Activated CD4-positive, alpha-beta T cell treated with anti-CD3 and anti-CD28 coated beads, Interleukin-2, Interleukin-6, amounts not matched to agents 100 ng/mL and 50 ng/mL, durations not matched to agents 16 hours and 8 hours (primary cell): ENCODE results near the gene ZNF821.
A peak's percentile ranks its signal among the peaks of the same experiment; 100 is the strongest.
"Not testable (repeated sequence)": the region's sequence is repeated elsewhere in the genome, so short reads cannot be mapped to it uniquely, and the experiment has no call there.

Source experiments
- DNase-seq: peaks from one replicate; pipeline ENCODE4 v3.0.0-alpha.2; 2020

ZNF821 gene

GRCh38 chr16:71883849-71884638 is at the start of gene ZNF821:
ZNF821 (minus strand) TSS chr16:71884182; CDS start chr16:71879946, 4,236 bp downstream.
- DNase-seq, result peak; percentile 79

GRCh38 chr16:71933017-71933416 is 49.0 kb upstream of the ZNF821 start:
- no peak for DNase-seq

DNA sequence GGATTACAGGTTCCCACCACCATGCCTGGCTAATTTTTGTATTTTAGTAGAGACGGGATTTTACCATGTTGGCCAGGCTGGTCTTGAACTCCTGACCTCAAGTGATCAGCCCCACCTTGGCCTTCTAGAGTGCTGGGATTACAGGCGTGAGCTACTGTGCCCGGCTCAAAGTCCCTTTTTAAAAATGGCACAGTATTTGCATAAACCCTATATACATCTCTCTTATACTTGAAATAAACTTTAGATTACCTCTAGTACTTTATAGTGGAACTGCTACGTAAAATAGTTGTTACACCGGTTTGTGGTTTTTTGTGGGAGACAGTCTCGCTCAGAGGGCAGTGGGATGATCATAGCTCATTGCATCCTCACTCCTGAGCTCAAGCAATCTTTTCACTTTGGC is 47.6 kb upstream of the ZNF821 start:
- DNase-seq, result no peak

- DNase-seq, result no peak
These were observed 47.0 kb upstream of the ZNF821 start for GRCh38 chr16:71931001-71931400.

- DNase-seq, result no peak
These were observed 46.1 kb upstream of the ZNF821 start for GRCh38 chr16:71930013-71930563.

DNA sequence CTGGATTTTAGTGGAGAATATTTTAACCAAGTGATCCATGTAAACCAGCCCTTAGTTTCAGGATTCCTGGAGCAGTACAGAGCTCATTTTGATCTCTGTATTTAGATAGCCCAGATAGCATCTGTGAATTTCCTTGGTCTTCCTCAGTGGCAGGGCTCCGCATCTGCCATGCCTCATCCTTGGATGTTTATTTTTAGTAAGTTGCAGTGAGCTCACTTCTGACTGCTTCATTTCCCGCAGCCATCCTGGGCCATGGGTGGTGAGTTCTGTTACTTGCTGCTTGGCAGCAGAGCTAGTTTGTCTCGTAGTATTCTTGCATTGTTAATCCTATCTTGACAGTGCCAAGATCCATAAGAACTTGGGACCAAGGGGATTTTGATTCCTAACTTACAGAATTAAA is 45.1 kb upstream of the ZNF821 start:
- no peak for DNase-seq

DNA sequence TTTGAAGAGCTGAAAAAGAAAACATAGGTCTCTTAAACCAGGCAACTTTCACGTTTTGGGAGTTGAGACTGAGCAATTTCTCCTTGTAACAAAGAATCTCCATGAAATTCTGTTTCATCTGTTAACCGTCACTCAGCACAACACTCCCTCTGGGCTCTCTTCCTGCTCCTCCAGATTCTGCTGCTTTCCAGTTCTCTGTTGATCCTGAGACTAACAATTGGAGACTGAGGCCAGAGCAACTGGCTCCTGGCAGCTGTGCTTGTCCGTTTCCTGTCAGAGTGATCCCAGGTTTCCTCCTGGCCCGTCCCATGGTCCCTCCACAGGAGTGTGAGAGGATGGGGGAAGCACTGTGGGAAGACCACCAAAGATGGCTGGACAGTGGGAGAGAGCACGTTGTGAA is 43.8 kb upstream of the ZNF821 start:
- no peak for DNase-seq

- no peak for DNase-seq
These were observed 43.4 kb upstream of the ZNF821 start for GRCh38 chr16:71927383-71927782.

DNA sequence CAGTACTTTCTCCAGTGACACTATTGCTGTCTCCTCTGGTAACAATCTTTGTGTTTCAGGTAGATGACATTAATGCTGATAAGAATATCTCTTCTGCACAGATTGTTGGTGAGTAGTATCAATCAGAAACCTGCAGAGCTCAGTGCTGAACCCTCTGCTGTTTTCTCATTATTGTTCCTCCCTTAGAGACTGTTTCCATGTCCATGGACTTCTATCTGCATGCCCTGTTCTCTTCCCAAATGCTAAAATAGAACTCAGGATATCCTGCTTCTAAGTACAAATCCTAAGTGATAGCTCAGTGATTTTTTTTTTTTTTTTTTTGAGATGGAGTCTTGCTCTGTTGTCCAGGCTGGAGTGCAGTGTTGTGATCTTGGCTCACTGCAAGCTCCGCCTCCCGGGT is 40.7 kb upstream of the ZNF821 start:
- no peak for DNase-seq

DNA sequence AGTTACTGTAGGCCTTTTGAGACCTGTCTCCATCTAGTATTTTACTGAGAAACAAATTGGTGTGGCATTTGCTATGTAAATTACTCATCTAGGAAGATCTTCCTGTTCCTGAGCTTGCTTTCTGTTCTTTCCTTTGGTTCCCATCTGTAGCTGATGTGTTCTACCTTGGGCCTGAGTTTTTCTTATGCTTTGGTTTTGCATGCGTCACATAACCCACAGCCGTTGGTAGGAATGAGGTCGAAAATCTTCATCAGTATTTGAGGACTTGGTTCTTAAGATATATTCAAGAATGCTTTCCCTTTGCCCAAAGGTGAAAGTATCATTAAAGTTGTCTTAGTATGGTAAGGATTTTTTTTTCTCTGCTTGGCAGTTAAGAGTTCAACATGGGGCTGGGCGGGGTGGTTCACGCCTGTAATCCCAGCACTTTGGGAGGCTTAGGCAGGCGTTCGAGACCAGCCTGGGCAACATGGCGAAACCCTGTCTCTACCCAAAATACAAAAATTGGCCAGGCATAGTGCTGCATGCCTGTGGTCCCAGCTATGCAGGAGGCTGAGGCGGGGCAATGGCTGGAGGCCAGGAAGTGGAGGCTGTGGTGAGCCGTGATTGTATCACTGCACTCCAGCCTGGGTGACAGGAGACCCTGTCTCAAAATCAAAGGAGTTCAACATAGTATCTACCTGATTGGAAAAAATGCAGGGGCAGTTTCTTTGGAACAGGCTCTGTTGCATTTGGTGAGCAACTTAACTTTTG is 40.1 kb upstream of the ZNF821 start:
- no peak for DNase-seq

- DNase-seq, result no peak
These were observed 36.7 kb upstream of the ZNF821 start for GRCh38 chr16:71920658-71921057.

DNA sequence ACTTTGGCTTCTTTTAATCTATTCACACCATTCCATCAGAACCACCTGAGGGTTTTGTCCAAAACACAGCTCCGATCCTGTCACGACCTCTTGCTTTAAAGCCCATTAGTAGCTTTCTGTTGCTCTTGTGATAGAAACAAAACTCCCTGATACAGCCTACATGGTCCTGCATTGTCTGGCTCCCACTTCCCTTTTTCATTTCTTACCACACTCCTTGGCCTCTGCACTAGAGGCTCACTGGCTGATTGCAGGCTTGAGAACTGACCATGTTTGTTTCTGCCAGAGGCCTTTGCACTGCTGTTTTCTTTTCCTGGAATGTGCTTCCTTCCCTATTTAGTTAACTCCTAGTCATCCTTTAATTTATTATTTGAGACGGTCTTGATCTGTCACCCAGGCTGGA is 35.1 kb upstream of the ZNF821 start:
- DNase-seq, result no peak

DNA sequence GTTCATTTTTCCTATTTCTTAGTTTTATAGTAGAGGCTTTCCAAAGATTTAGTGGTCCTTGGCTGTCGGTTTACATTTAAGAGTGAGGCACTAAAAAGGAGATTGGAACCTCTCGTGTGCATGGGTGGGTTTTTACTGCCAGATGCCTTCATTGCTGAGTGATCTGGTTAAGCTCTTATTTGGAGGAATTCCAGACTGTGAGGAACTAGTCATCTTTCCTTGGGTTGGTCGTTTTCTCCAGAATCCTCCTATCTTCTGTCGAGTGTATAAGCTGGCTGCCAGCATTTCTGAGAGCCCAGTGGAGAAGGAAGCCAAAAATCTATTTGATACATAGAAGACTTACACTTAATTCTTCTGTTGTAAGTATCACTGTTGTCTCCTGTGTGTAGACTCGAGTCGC is 33.9 kb upstream of the ZNF821 start:
- no peak for DNase-seq

DNA sequence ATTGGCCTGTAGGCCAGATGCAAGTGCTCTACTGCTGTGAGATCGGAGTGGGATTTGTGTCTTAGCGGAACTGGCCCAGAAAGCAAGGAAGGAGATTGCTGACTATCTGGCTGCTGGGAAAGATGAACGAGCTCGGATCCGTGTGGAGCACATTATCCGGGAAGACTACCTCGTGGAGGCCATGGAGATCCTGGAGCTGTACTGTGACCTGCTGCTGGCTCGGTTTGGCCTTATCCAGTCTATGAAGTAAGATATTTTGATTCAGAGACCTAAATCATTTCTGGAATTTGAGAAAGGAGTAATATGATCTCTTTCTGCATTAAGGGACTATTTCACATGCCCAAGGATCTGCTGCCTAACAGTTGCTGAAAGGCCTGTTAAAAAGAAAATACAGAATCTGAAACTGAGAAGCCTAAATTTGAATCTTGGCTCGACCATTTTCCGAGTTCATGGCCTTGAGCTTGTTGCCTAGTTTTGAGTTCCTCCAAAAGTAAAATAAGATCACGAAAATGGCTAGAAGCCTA is 32.5 kb upstream of the ZNF821 start:
- no peak for DNase-seq

DNA sequence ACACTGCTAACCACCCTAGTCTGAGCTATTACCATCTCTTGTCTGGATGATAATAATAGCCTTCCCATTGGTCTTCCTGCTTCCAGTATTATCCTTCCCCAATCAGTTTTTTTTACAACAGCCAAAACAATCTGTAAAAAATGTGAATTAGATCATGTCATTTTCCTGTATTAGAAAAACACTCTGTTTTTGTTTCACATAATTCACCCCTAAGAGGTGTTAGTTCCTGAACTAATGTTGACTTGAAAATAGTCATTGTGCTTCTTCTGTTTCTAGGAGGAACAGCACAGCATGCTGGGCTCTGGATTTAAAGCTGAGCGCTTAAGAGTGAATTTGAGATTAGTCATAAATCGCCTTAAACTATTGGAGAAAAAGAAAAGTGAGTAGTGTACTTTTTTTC is 31.4 kb upstream of the ZNF821 start:
- no peak for DNase-seq

GRCh38 chr16:71914802-71915201 is 30.8 kb upstream of the ZNF821 start:
- no peak for DNase-seq

DNA sequence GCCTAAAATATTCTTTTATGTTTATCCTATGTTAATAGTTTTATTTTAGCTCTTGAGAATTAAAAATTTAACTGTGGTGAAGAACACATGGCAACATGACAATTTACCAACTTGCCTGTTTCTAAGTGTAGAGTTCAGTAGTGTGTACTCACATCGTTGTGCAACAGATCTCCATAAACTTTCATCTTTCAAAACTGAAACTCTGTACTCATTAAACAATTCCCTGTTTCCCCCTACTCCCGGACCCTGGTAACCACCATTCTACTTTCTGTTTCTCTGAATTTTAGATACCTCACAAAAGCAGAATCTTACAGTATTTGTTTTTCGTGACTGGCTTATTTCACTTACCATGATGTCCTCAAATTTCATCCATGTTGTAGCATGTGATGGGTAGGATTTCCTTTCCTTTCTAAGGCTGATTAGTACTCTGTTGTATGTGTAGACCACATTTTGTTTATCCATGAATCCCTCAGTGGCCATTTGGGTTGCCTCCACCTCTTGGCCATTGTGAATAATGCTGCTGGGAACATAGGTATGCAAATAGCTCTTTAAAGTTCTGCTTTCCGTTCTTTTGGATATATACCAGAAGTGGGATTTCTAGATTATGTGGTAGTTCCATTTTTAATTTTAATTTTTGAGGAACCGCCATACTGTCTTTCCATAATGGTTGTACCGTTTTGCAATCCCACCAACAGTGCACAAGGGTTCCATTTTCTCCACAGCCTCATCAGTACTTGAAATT is 28.7 kb upstream of the ZNF821 start:
- DNase-seq, result no peak

DNA sequence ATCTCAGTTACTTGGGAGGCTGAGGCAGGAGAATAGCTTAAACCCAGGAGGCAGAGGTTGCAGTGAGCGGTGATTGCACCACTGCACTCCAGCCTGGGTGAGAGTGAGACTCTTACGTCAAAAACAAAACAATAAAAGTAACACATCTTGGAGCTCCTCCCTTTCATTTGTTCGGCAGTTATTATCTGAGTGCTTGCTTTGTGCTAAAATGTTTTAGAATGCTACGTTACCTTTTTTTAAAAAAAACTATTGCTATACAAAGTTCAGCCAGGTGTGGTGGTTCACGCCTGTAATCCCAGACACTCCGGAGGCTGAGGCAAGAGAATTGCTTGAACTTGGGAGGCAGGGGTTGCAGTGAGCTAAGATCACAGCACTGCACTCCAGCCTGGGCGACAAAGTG is 27.1 kb upstream of the ZNF821 start:
- no peak for DNase-seq

DNA sequence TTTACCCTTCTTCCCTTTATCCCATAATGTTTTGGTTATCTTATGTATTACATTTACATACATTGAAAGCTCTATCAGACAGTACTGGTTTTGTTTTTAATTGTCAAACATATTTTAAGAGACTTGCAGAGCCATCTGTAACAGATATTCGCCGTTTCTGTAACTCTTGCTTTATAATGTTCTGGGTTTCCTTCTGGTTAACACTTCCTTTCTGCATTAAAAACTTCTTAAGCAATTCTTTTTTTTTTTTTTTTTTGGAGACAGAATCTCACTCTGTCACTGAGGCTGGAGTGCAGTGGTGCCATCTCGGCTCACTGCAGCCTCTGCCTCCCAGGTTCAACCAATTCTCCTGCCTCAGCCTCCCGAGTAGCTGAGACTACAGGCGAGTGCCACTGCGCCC is 21.8 kb upstream of the ZNF821 start:
- not testable (repeated sequence) for DNase-seq

DNA sequence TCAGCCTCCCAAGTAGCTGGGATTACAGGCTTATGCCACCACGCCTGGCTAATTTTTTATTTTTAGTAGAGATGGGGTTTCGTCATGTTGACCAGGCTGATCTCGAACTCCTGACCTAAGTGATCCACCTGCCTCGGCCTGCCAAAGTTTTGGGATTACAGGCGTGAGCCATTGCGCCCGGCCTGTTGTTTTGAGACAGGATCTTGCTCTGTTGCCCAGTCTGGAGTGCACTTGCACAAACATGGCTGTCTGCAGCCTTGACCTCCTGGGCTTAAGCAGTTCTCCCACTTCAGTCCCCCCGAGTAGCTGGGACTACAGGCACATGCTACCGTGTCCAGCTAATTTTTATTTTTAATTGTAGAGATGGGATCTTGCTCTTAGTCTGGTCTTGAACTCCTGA is 20.3 kb upstream of the ZNF821 start:
- DNase-seq, result no peak

DNA sequence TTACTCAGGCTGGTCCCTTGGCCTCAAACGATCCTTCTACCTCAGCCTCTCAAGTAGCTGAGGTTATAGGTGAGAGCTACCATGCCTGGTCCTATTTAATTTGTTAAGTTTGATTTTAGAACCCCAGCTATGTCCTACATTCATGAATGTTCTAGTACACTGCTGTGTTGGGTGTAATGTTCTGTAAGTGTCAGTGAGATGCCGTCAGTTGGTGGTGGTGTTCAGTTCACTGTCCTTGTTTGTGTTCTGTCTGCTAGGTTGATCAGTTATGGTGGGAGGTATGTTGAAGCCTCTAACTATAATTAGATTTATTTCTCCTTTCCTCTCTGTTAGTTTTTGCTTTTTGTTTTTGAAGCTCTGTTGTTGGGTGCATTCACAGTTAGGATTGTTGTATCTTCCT is 19.6 kb upstream of the ZNF821 start:
- DNase-seq, result no peak

DNA sequence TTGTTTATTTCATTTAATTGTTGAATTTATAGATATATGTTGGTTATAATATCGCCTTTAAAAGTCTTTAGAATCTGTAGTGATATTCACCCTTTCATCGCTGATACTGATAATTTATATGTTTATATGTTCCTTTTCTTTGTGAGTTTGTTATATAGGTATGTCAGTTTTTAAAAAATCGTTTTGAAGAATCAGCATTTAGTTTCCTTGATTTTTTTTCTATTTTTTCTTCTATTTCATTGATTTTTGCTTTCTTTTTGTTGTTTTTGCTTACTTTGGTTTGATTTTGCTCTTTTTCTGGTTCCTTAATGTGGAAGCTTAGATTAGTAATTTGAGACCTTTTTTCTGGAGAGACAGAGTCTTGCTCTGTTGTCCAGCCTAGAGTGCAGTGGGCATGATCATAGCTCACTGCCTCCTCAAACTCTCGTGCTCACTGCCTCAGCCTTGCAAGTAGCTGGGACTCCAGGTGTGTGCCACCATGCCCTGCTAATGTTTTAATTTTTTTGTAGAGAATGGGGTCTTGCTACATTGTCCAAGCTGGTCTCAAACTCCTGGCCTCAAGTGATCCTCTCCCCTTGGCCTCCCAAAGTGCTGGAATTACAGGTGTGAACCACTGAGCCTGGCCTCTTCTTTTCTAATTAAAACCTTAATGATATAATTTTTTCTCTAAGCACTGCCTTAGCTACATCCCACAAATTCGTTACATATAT is 18.8 kb upstream of the ZNF821 start:
- no peak for DNase-seq

DNA sequence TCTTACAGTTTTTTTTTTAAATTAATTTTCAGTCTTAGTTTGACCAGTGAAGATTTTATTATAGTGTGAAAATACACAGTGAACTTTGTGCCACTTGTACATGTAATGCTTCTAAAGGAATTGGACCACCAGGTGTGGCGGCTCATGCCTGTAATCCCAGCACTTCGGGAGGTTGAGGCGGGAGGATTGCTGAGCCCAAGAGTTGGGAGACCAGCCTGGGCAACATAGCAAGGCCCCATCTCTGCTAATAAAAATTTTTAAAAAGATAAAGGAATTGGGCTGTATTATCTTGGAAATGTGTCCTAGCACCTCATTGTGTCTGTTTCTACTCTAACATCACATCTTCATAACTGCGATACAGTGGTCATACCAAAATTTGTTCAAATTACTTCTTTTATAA is 15.2 kb upstream of the ZNF821 start:
- DNase-seq, result no peak
